SK-N-SH (cell line): Measurements from ENCODE around the gene PANK4. TPM values are rescaled to one million over a fixed set of nuclear protein-coding genes. Genes with fewer than 3 reads are reported as not detected.
A peak's percentile ranks its signal among the peaks of the same experiment; 100 is the strongest.

Experiments
- CTCF ChIA-PET: fragments of 300-600, 350-600 bp; formaldehyde crosslinking; extraction: SDS; loops from one replicate; lab custom pipeline; 2021; lab: Yijun Ruan, JAX
- POLR2A ChIA-PET: fragments of 350-600 bp; sonication (Branson Sonifier 250); formaldehyde crosslinking; extraction: SDS; loops from one replicate; lab custom pipeline; 2020; ENCODE audit warnings: antibody characterized with exemption, inconsistent platforms; lab: Yijun Ruan, JAX
- DNase-seq: peaks from one replicate; pipeline ENCODE4 v3.0.0; 2012
- H2AFZ ChIP-seq: fragments of 200-600 bp; sonication (generic); 2 replicates; pipeline ENCODE4 v1.8.1; 2016; ENCODE audit warnings: antibody characterized with exemption, mild to moderate bottlenecking, low read depth
- H3F3A ChIP-seq: fragments of 200-600 bp; sonication (generic); replicated peaks from 2 replicates; pipeline ENCODE3; 2016; ENCODE audit warnings: antibody characterized with exemption, mild to moderate bottlenecking; ENCODE audit not compliant: insufficient read depth
- H3K27ac ChIP-seq, 2 experiments: fragments of 200-500 bp in 1 of 2; fragments of 200-600 bp in 1 of 2; sonication (Bioruptor generic) in 1 of 2; sonication (generic), shearing (Covaris generic) in 1 of 2; 2 replicates each; pipeline versions ENCODE4 v1.5.1 to v1.6.1; 2014 to 2016; ENCODE audit warnings: low read depth in 2 of 2, inconsistent platforms in 1 of 2, low read length in 1 of 2, mild to moderate bottlenecking in 1 of 2, mixed read lengths in 1 of 2
- H3K27me3 ChIP-seq: fragments of 200-600 bp; sonication (generic), shearing (Covaris generic); 2 replicates; pipeline ENCODE4 v1.6.1; 2016; ENCODE audit warnings: mixed run types; ENCODE audit not compliant: insufficient read depth
- H3K36me3 ChIP-seq, 2 experiments: fragments of 200-500 bp in 1 of 2; fragments of 200-600 bp in 1 of 2; sonication (Bioruptor generic) in 1 of 2; sonication (generic) in 1 of 2; replicated peaks in 1 of 2; 2 replicates each; pipeline versions ENCODE3 to v1.5.1; 2014 to 2016; ENCODE audit warnings: low read length in 1 of 2, mild to moderate bottlenecking in 1 of 2; ENCODE audit not compliant: insufficient read depth in 2 of 2, control insufficient read depth in 1 of 2
- H3K4me1 ChIP-seq, 2 experiments: fragments of 200-500 bp in 1 of 2; fragments of 200-600 bp in 1 of 2; sonication (Bioruptor generic) in 1 of 2; sonication (generic), shearing (Covaris generic) in 1 of 2; 2 replicates each; pipeline versions ENCODE4 v1.5.1 to v1.6.1; 2014 to 2016; ENCODE audit warnings: low read depth in 1 of 2, low read length in 1 of 2, mixed run types in 1 of 2; ENCODE audit not compliant: insufficient read depth in 2 of 2, control insufficient read depth in 1 of 2
- H3K4me2 ChIP-seq: fragments of 200-600 bp; sonication (generic), shearing (Covaris generic); 2 replicates; pipeline ENCODE4 v1.6.1; 2017; ENCODE audit warnings: mixed run types
- H3K4me3 ChIP-seq, 2 experiments: fragments of 200-500 bp in 1 of 2; fragments of 200-600 bp in 1 of 2; sonication (Bioruptor generic) in 1 of 2; sonication (generic), shearing (Covaris generic) in 1 of 2; 2 replicates each; pipeline versions ENCODE4 v1.5.1 to v1.8.1; 2014 to 2016; ENCODE audit warnings: low read depth in 2 of 2, inconsistent platforms in 1 of 2, low read length in 1 of 2, mild to moderate bottlenecking in 1 of 2, mixed read lengths in 1 of 2, moderate library complexity in 1 of 2
- H3K79me2 ChIP-seq: fragments of 200-600 bp; sonication (generic); 2 replicates; pipeline ENCODE4 v1.8.1; 2017; ENCODE audit warnings: mild to moderate bottlenecking; ENCODE audit not compliant: insufficient read depth
- H3K9ac ChIP-seq: fragments of 200-600 bp; sonication (generic); 2 replicates; pipeline ENCODE4 v1.6.1; 2017; ENCODE audit warnings: mixed run types
- H3K9me2 ChIP-seq: fragments of 200-600 bp; sonication (generic); 2 replicates; pipeline ENCODE4 v1.6.1; 2017; ENCODE audit warnings: mixed run types
- H3K9me3 ChIP-seq: fragments of 200-600 bp; sonication (generic); 2 replicates; pipeline ENCODE4 v1.6.1; 2017; ENCODE audit warnings: mixed run types, mild to moderate bottlenecking, moderate library complexity
- H4K20me1 ChIP-seq: fragments of 200-600 bp; sonication (generic); 2 replicates; pipeline ENCODE4 v1.6.1; 2017; ENCODE audit warnings: mild to moderate bottlenecking, mixed run types; ENCODE audit not compliant: insufficient read depth
- CHD2 ChIP-seq: fragments of 150-350 bp; IDR thresholded peaks from 2 replicates; pipeline ENCODE4 v1.6.1; 2018; ENCODE audit warnings: low read length; ENCODE audit not compliant: partially characterized antibody
- CTCF ChIP-seq: fragments of 200-600 bp; sonication (generic); IDR thresholded peaks from 2 replicates; pipeline ENCODE4 v1.6.1; 2017; ENCODE audit warnings: antibody characterized with exemption, mild to moderate bottlenecking, moderate library complexity
- ELF1 ChIP-seq: IDR thresholded peaks from 2 replicates; pipeline ENCODE4 v1.4.0; 2012
- EP300 ChIP-seq, 2 experiments: IDR thresholded peaks; 2 replicates each; pipeline versions ENCODE4 v1.4.0 to v1.6.1; 2012; ENCODE audit warnings: borderline replicate concordance in 1 of 2, low read depth in 1 of 2, low read length in 1 of 2
- EZH2phosphoT487 ChIP-seq: fragments of 200-600 bp; sonication (generic); IDR thresholded peaks from 2 replicates; pipeline ENCODE4 v1.6.1; 2017; ENCODE audit warnings: low read depth, mixed run types, mild to moderate bottlenecking, antibody characterized with exemption, moderate library complexity, borderline replicate concordance
- FOXM1 ChIP-seq: IDR thresholded peaks from 2 replicates; pipeline ENCODE4 v1.4.0; 2012; ENCODE audit warnings: low read depth, mild to moderate bottlenecking
- GABPA ChIP-seq: IDR thresholded peaks from 2 replicates; pipeline ENCODE4 v1.4.0; 2012; ENCODE audit warnings: low read depth, mild to moderate bottlenecking
- IRF3 ChIP-seq: fragments of 150-350 bp; IDR thresholded peaks from 2 replicates; pipeline ENCODE4 v1.6.1; 2016; ENCODE audit warnings: mild to moderate bottlenecking, low read depth, low read length
- MEF2A ChIP-seq: IDR thresholded peaks from 2 replicates; pipeline ENCODE4 v1.4.0; 2012; ENCODE audit warnings: low read depth, borderline replicate concordance
- MXI1 ChIP-seq: IDR thresholded peaks from 2 replicates; pipeline ENCODE4 v1.6.1; 2012; ENCODE audit warnings: mild to moderate bottlenecking, low read depth, low read length, improper control_type of control experiment
- NFIC ChIP-seq: IDR thresholded peaks from 2 replicates; pipeline ENCODE4 v1.4.0; 2012; ENCODE audit warnings: borderline replicate concordance
- NRF1 ChIP-seq: IDR thresholded peaks from 2 replicates; pipeline ENCODE4 v1.6.1; 2012; ENCODE audit warnings: low read depth, mild to moderate bottlenecking, low read length
- PBX3 ChIP-seq: IDR thresholded peaks from 2 replicates; pipeline ENCODE4; 2012
- RAD21 ChIP-seq: IDR thresholded peaks from 2 replicates; pipeline ENCODE4 v1.6.1; 2012; ENCODE audit warnings: mild to moderate bottlenecking, low read length
- REST ChIP-seq: IDR thresholded peaks from 2 replicates; pipeline ENCODE4 v1.6.1; 2012; ENCODE audit warnings: mild to moderate bottlenecking, low read depth, low read length, moderate library complexity
- RXRA ChIP-seq: IDR thresholded peaks from 2 replicates; pipeline ENCODE4 v1.4.0; 2012; ENCODE audit warnings: low read depth, mild to moderate bottlenecking, borderline replicate concordance
- TCF12 ChIP-seq: IDR thresholded peaks from 2 replicates; pipeline ENCODE4 v1.4.0; 2012
- USF1 ChIP-seq: IDR thresholded peaks from 2 replicates; pipeline ENCODE4 v1.4.0; 2012; ENCODE audit warnings: low read depth, borderline replicate concordance
- USF2 ChIP-seq: fragments of 150-350 bp; IDR thresholded peaks from 2 replicates; pipeline ENCODE4 v1.6.1; 2017; ENCODE audit warnings: antibody characterized with exemption, low read length, low read depth, borderline replicate concordance
- ZBTB33 ChIP-seq: IDR thresholded peaks from 2 replicates; pipeline ENCODE4 v1.4.0; 2012; ENCODE audit warnings: low read depth, borderline replicate concordance
- WGBS: methylation state at CpG from one replicate; pipeline ENCODE4 v1.1.6; 2017; ENCODE audit warnings: low lambda C conversion rate; 5-methylcytosine and 5-hydroxymethylcytosine counted together
- polyA plus RNA-seq, 3 experiments: library from polyadenylated mRNA; depleted of rRNA; stranded (reverse); fragments of >200 nt; gene quantifications; 2 replicates each; pipeline ENCODE4 v1.2.3, GENCODE V29; 2012

Gene PANK4
- polyA plus RNA-seq, 1 of the 3 experiments (the other 2 are of a cell fraction) = 16.6 TPM

GRCh38 chr1:2545754-2546514 is 19.5 kb upstream of the PANK4 start:
- H3F3A ChIP-seq = no peaks in the 10 kb centered on the region
- no peaks in the 10 kb centered on the region for H3K9me2 ChIP-seq
- peak overlapping the region; percentile 51; the same call in 1 of the 2 replicates for H2AFZ ChIP-seq
- POLR2A ChIA-PET = interaction anchor here (0.7 to 1.8 kb wide), 6 partner anchors 12 to 86 kb away, joined by 3 to 6 read pairs (median 4); partner anchors contain the start of gene PANK4
- no peaks in the 10 kb centered on the region for H3K36me3 ChIP-seq
- peak overlapping the region in 1 of 2 experiments; percentile 97; a peak in 2 of 4 replicates for H3K27ac ChIP-seq
- WGBS = 4% methylated on average over 11 of the region's 43 CpGs
- peaks cover 0 to 56% of the 10 kb centered on the region in 2 experiments; a peak in 1 of 4 replicates for H3K4me1 ChIP-seq
- DNase-seq = peak; percentile 98
- H3K4me2 ChIP-seq = peak overlapping the region; percentile 88
- no peaks in the 10 kb centered on the region for H4K20me1 ChIP-seq
- H3K4me3 ChIP-seq = peak overlapping the region; percentile 59
- peak overlapping the region; percentile 65; the same call in 1 of the 2 replicates for H3K9ac ChIP-seq
- CTCF ChIA-PET = interaction anchor here (0.6 to 5.1 kb wide), 8 partner anchors 11 to 131 kb away, joined by 3 to 53 read pairs (median 15); partner anchors contain the start of gene HES5
- H3K9me3 ChIP-seq = no peaks in the 10 kb centered on the region
- H3K27me3 ChIP-seq = no peaks in the 10 kb centered on the region
- H3K79me2 ChIP-seq = no peaks in the 10 kb centered on the region
- TF ChIP-seq IRF3 = no peak
- TF ChIP-seq USF2 = peak; percentile 74
- no peak for TF ChIP-seq RXRA
- TF ChIP-seq EP300 (IDR thresholded peaks at IDR 0.05; ENCODE audit: borderline replicate concordance in 1 of 2, low read depth in 1 of 2, low read length in 1 of 2) = no peak
- TF ChIP-seq EZH2phosphoT487 = no peak
- no peak for TF ChIP-seq PBX3
- no peak for TF ChIP-seq NRF1
- TF ChIP-seq GABPA = no peak
- TF ChIP-seq CTCF = no peak
- no peak for TF ChIP-seq TCF12
- TF ChIP-seq ELF1 = no peak
- TF ChIP-seq USF1 = peak; percentile 87
- no peak for TF ChIP-seq CHD2
- no peak for TF ChIP-seq NFIC
- TF ChIP-seq RAD21 = no peak
- no peak for TF ChIP-seq ZBTB33
- TF ChIP-seq MEF2A = no peak
- no peak for TF ChIP-seq REST
- TF ChIP-seq FOXM1 = no peak
- TF ChIP-seq MXI1 = peak; percentile 51; the same call in 1 of the 2 replicates
